ENCODE results near the gene CEP55. TPM values are rescaled to one million over a fixed set of nuclear protein-coding genes. Genes with fewer than 3 reads are reported as not detected.

CEP55 gene
- total RNA-seq, 1 experiment from 2014 or later: 39.4 TPM

GRCh38 chr10:93495654-93496321 is 624 bp upstream of the CEP55 start:
- intact Hi-C loops (cut with micrococcal nuclease): loop anchor here (5.0 kb wide), 1 partner anchor 118 kb away; no protein-coding TSS in a partner anchor

GRCh38 chr10:93498166-93498565 is 1.8 kb downstream of the CEP55 start:
- CTCF ChIA-PET: no interaction called here
- H3K36me3 Mint-ChIP-seq (ENCODE audit: insufficient read depth, unreplicated experiment): no peaks in the 10 kb centered on the region

More at GRCh38 chr10:93495654-93496321, 624 bp upstream of the CEP55 start:
- Mint-ChIP-seq H3K4me1 (ENCODE audit: insufficient read depth, unreplicated experiment) (peaks cover 24% of the 10 kb centered on the region), H3K27me3 (ENCODE audit: insufficient read depth, unreplicated experiment) (no peaks in the 10 kb centered on the region), H3K27ac (ENCODE audit: low read depth, unreplicated experiment) (peak overlapping the region; percentile 73), H3K9me3 (ENCODE audit: unreplicated experiment) (no peaks in the 10 kb centered on the region), H3K4me3 (ENCODE audit: unreplicated experiment) (peak overlapping the region; percentile 84), H3K36me3 (ENCODE audit: insufficient read depth, unreplicated experiment) (no peaks in the 10 kb centered on the region)
- peak; percentile 71 for DNase-seq (ENCODE audit: unreplicated experiment)
- ChIA-PET POLR2A (interaction anchor here (0.6 to 3.9 kb wide), 19 partner anchors 8 to 1192 kb away, joined by 3 to 56 read pairs (median 4); partner anchors contain the start of genes EXOC6, FRA10AC1 and MYOF), CTCF (interaction anchor here (0.7 to 3.0 kb wide), 10 partner anchors 9 to 599 kb away, joined by 3 to 22 read pairs (median 6); partner anchors contain the start of gene MYOF)
- TF ChIP-seq CTCF (IDR thresholded peaks at IDR 0.05; ENCODE audit: unreplicated experiment): no peak
- no TSS peak for BruUV-seq (replicated peaks)

GRCh38 chr10:93501650-93502049 is 5.2 kb downstream of the CEP55 start:
- no peak for TF ChIP-seq CTCF (IDR thresholded peaks at IDR 0.05; ENCODE audit: unreplicated experiment)
- Mint-ChIP-seq H3K27me3 (ENCODE audit: insufficient read depth, unreplicated experiment) (no peaks in the 10 kb centered on the region), H3K4me3 (ENCODE audit: unreplicated experiment) (no peak overlapping the region), H3K9me3 (ENCODE audit: unreplicated experiment) (no peaks in the 10 kb centered on the region), H3K4me1 (ENCODE audit: insufficient read depth, unreplicated experiment) (peaks cover 38% of the 10 kb centered on the region), H3K36me3 (ENCODE audit: insufficient read depth, unreplicated experiment) (peaks cover 12% of the 10 kb centered on the region), H3K27ac (ENCODE audit: low read depth, unreplicated experiment) (no peak overlapping the region)
- no peak for DNase-seq (ENCODE audit: unreplicated experiment)
- POLR2A ChIA-PET: interaction anchor here (0.6 to 2.0 kb wide), 7 partner anchors 13 to 201 kb away, joined by 3 to 15 read pairs (median 3); partner anchors contain the start of genes FRA10AC1 and MYOF
- intact Hi-C loops (cut with micrococcal nuclease): no loop called here
- no TSS peak for BruUV-seq (replicated peaks)
- CTCF ChIA-PET: interaction anchor here (0.6 to 3.5 kb wide), 6 partner anchors 10 to 52 kb away, joined by 3 to 37 read pairs (median 3); no protein-coding TSS in a partner anchor

More at GRCh38 chr10:93498166-93498565, 1.8 kb downstream of the CEP55 start:
- H3K9me3 Mint-ChIP-seq (ENCODE audit: unreplicated experiment): no peaks in the 10 kb centered on the region
- TSS peak; percentile 27 for BruUV-seq (replicated peaks)
- intact Hi-C loops (cut with micrococcal nuclease): loop anchor here (5.0 kb wide), 1 partner anchor 121 kb away; no protein-coding TSS in a partner anchor
- H3K4me1 Mint-ChIP-seq (ENCODE audit: insufficient read depth, unreplicated experiment): peaks cover 37% of the 10 kb centered on the region
- TF ChIP-seq CTCF (IDR thresholded peaks at IDR 0.05; ENCODE audit: unreplicated experiment): no peak
- POLR2A ChIA-PET: no interaction called here
- DNase-seq (ENCODE audit: unreplicated experiment): no peak
- H3K4me3 Mint-ChIP-seq (ENCODE audit: unreplicated experiment): no peak overlapping the region
- no peaks in the 10 kb centered on the region for H3K27me3 Mint-ChIP-seq (ENCODE audit: insufficient read depth, unreplicated experiment)
- peak overlapping the region; percentile 3 for H3K27ac Mint-ChIP-seq (ENCODE audit: low read depth, unreplicated experiment)

GRCh38 chr10:93503075-93503474 is 6.7 kb downstream of the CEP55 start:
- no TSS peak for BruUV-seq (replicated peaks)
- TF ChIP-seq CTCF (IDR thresholded peaks at IDR 0.05; ENCODE audit: unreplicated experiment): no peak
- ChIA-PET CTCF (interaction anchor here (0.6 to 4.0 kb wide), 5 partner anchors 9 to 423 kb away, joined by 3 to 37 read pairs (median 4); no protein-coding TSS in a partner anchor), POLR2A (interaction anchor here (0.8 to 2.0 kb wide), 6 partner anchors 7 to 200 kb away, joined by 3 to 15 read pairs (median 4); partner anchors contain the start of genes FRA10AC1 and MYOF)
- H3K36me3 Mint-ChIP-seq (ENCODE audit: insufficient read depth, unreplicated experiment): peaks cover 26% of the 10 kb centered on the region
- no peaks in the 10 kb centered on the region for H3K9me3 Mint-ChIP-seq (ENCODE audit: unreplicated experiment)
- H3K27me3 Mint-ChIP-seq (ENCODE audit: insufficient read depth, unreplicated experiment): no peaks in the 10 kb centered on the region
- DNase-seq (ENCODE audit: unreplicated experiment): no peak
- no peak overlapping the region for H3K4me3 Mint-ChIP-seq (ENCODE audit: unreplicated experiment)
- H3K4me1 Mint-ChIP-seq (ENCODE audit: insufficient read depth, unreplicated experiment): peaks cover 27% of the 10 kb centered on the region
- intact Hi-C loops (cut with micrococcal nuclease): no loop called here
- H3K27ac Mint-ChIP-seq (ENCODE audit: low read depth, unreplicated experiment): no peak overlapping the region
